HCT116 (cell line): ENCODE measurements around the gene PPFIBP1. TPM values are rescaled to one million over a fixed set of nuclear protein-coding genes. Genes with fewer than 3 reads are reported as not detected.
A peak's percentile ranks its signal among the peaks of the same experiment; 100 is the strongest.

Source experiments
- ATAC-seq: fragments of 200-7000 bp; cut with Tn5 transposase; 2 replicates; pipeline ENCODE4 v1.9.1; 2020; ENCODE audit warnings: mild to moderate bottlenecking, moderate library complexity
- BruUV-seq: library from RNA; stranded (reverse); fragments of 400-500 nt; replicated peaks from 2 replicates; lab custom pipeline; 2021; lab: Mats Ljungman, UMichigan
- CTCF ChIA-PET: fragments of 300-600 bp; sonication (Branson Sonifier 250); formaldehyde crosslinking; loops from one replicate; lab custom pipeline; 2021; ENCODE audit warnings: antibody characterized with exemption; lab: Charles Lee
- POLR2A ChIA-PET: fragments of 300-600, 350-600 bp; sonication (Branson Sonifier 250); formaldehyde crosslinking; loops from one replicate; lab custom pipeline; 2021; ENCODE audit warnings: antibody characterized with exemption; lab: Charles Lee
- RAD21 ChIA-PET, 2 experiments: fragments of 300-600 bp; sonication (Branson Sonifier 250); formaldehyde crosslinking; loops; one replicate each; lab custom pipeline; 2023; ENCODE audit warnings: low total read pairs in 2 of 2; ENCODE audit not compliant: uncharacterized antibody in 2 of 2, unreplicated experiment in 2 of 2, low non-redundant PET in 1 of 2; lab: Charles Lee
- DNase-seq: peaks from one replicate; pipeline ENCODE4 v3.0.0-alpha.2; 2010; ENCODE audit warnings: low read depth, low spot score
- H2AFZ ChIP-seq: fragments of 200-600 bp; shearing (Covaris generic), sonication (generic); 2 replicates; pipeline ENCODE4 v1.6.1; 2017; ENCODE audit warnings: low read depth, mixed run types, mixed read lengths, antibody characterized with exemption, low read length; ENCODE audit not compliant: poor library complexity, severe bottlenecking
- H3K27ac ChIP-seq: 2 replicates; pipeline ENCODE4 v1.5.1; 2012; ENCODE audit warnings: low read depth, low read length
- H3K27me3 ChIP-seq: fragments of 200-600 bp; sonication (generic); 2 replicates; pipeline ENCODE4 v1.6.1; 2016; ENCODE audit warnings: mixed run types, low read length, mixed read lengths; ENCODE audit not compliant: insufficient read depth
- H3K36me3 ChIP-seq, 2 experiments: fragments of 200-500 bp in 1 of 2; fragments of 200-600 bp in 1 of 2; sonication (Bioruptor generic) in 1 of 2; sonication (generic) in 1 of 2; 2 replicates each; pipeline versions ENCODE4 v1.5.1 to v1.6.1; 2014 to 2016; ENCODE audit warnings: low read length in 2 of 2, inconsistent platforms in 1 of 2, mixed read lengths in 1 of 2, mixed run types in 1 of 2; ENCODE audit not compliant: insufficient read depth in 2 of 2, control insufficient read depth in 1 of 2
- H3K4me1 ChIP-seq, 2 experiments: fragments of 200-600 bp in 1 of 2; sonication (generic) in 1 of 2; 2 replicates each; pipeline versions ENCODE4 v1.5.1 to v1.6.1; 2012 to 2017; ENCODE audit warnings: low read length in 2 of 2, inconsistent platforms in 1 of 2, mild to moderate bottlenecking in 1 of 2, mixed read lengths in 1 of 2, mixed run types in 1 of 2, moderate library complexity in 1 of 2; ENCODE audit not compliant: insufficient read depth in 2 of 2, control insufficient read depth in 1 of 2
- H3K4me2 ChIP-seq: fragments of 200-600 bp; sonication (generic); 2 replicates; pipeline ENCODE4 v1.6.1; 2017; ENCODE audit warnings: mixed run types, low read length, mixed read lengths
- H3K4me3 ChIP-seq, 2 experiments: fragments of 200-600 bp in 1 of 2; sonication (generic) in 1 of 2; replicated peaks in 1 of 2; 2 replicates each; pipeline ENCODE4 v1.5.1; 2011 to 2016; ENCODE audit warnings: low read length in 2 of 2, control low read depth in 1 of 2, low read depth in 1 of 2, mild to moderate bottlenecking in 1 of 2, mixed read lengths in 1 of 2, mixed run types in 1 of 2
- H3K79me2 ChIP-seq: fragments of 200-600 bp; sonication (generic); 2 replicates; pipeline ENCODE4 v1.6.1; 2017; ENCODE audit warnings: mild to moderate bottlenecking, mixed run types, low read length, moderate library complexity, mixed read lengths; ENCODE audit not compliant: insufficient read depth
- H3K9ac ChIP-seq: fragments of 200-600 bp; sonication (generic); 2 replicates; pipeline ENCODE4 v1.6.1; 2016; ENCODE audit warnings: low read length, mixed read lengths
- H3K9me2 ChIP-seq: fragments of 200-600 bp; sonication (generic), shearing (Covaris generic); 2 replicates; pipeline ENCODE4 v1.6.1; 2017; ENCODE audit warnings: mixed run types, mild to moderate bottlenecking, moderate library complexity; ENCODE audit not compliant: insufficient read depth
- H3K9me3 ChIP-seq, 2 experiments: fragments of 200-500 bp in 1 of 2; fragments of 200-600 bp in 1 of 2; sonication (Bioruptor generic) in 1 of 2; sonication (generic) in 1 of 2; 2 replicates each; pipeline ENCODE4 v1.6.1; 2014 to 2017; ENCODE audit warnings: low read length in 2 of 2, mixed read lengths in 2 of 2, inconsistent platforms in 1 of 2, low read depth in 1 of 2, mild to moderate bottlenecking in 1 of 2, mixed run types in 1 of 2, moderate library complexity in 1 of 2; ENCODE audit not compliant: control insufficient read depth in 1 of 2, insufficient read depth in 1 of 2
- H4K20me1 ChIP-seq: fragments of 200-600 bp; sonication (generic), shearing (Covaris generic); 2 replicates; pipeline ENCODE4 v1.6.1; 2017; ENCODE audit warnings: mixed run types, mild to moderate bottlenecking, moderate library complexity; ENCODE audit not compliant: insufficient read depth
- EZH2 ChIP-seq: fragments of 200-600 bp; sonication (generic); IDR thresholded peaks from 2 replicates; pipeline ENCODE4 v1.6.1; 2017; ENCODE audit warnings: antibody characterized with exemption, mixed run types
- MAX ChIP-seq: IDR thresholded peaks from 2 replicates; pipeline ENCODE4 v1.6.1; 2012
- POLR2AphosphoS5 ChIP-seq: IDR thresholded peaks from 2 replicates; pipeline ENCODE4 v1.6.1; 2011; ENCODE audit warnings: mild to moderate bottlenecking, low read depth, low read length, moderate library complexity
- SIN3A ChIP-seq: IDR thresholded peaks from 2 replicates; pipeline ENCODE4 v1.6.1; 2012; ENCODE audit warnings: low read depth
- SP1 ChIP-seq: IDR thresholded peaks from 2 replicates; pipeline ENCODE4 v1.6.1; 2012; ENCODE audit warnings: low read depth
- SRF ChIP-seq: IDR thresholded peaks from 2 replicates; pipeline ENCODE4 v1.6.1; 2012; ENCODE audit warnings: low read depth
- TCF7L2 ChIP-seq: IDR thresholded peaks from 2 replicates; pipeline ENCODE4 v1.7.0; 2011; ENCODE audit warnings: borderline replicate concordance, inconsistent platforms; ENCODE audit not compliant: insufficient read depth, insufficient read length; ENCODE audit errors: extremely low read depth
- ZNF274 ChIP-seq: fragments of 200-500 bp; sonication (Bioruptor generic); IDR thresholded peaks from 2 replicates; pipeline ENCODE4 v1.6.1; 2014; ENCODE audit warnings: mild to moderate bottlenecking, low read depth, low read length, inconsistent platforms
- intact Hi-C: fragments of 100-400 bp; cut with micrococcal nuclease; formaldehyde crosslinking; loops from 2 replicates; pipeline ENCODE4 v1.10.0; 2022
- total RNA-seq: library from RNA; stranded (reverse); gene quantifications from one replicate; pipeline ENCODE4 v1.2.1, GENCODE V29; 2021; ENCODE audit not compliant: unreplicated experiment

The PPFIBP1 gene
- total RNA-seq, 1 experiment from 2014 or later = 102 TPM

- ChIA-PET RAD21 (no interaction called here), POLR2A (no interaction called here)
- H3K9me3 ChIP-seq = no peaks in the 10 kb centered on the region
- H3K9ac ChIP-seq = no peak overlapping the region
- H3K36me3 ChIP-seq = no peaks in the 10 kb centered on the region
- DNase-seq = no peak
- no peaks in the 10 kb centered on the region for H3K9me2 ChIP-seq
- BruUV-seq = no TSS peak
- H3K4me2 ChIP-seq = peak overlapping the region; percentile 32; the same call in 1 of the 2 replicates
- no peak overlapping the region for H3K4me3 ChIP-seq
- no peak for ATAC-seq
- peak overlapping the region; percentile 36 for H3K27ac ChIP-seq
- H3K79me2 ChIP-seq = peaks cover 91% of the 10 kb centered on the region
- intact Hi-C loops = no loop called here
- no peak for TF ChIP-seq EZH2
- TF ChIP-seq MAX = no peak
- TF ChIP-seq SIN3A = no peak
- no peak for TF ChIP-seq POLR2AphosphoS5
- TF ChIP-seq TCF7L2 = no peak
- no peak for TF ChIP-seq SP1
- no peak for TF ChIP-seq ZNF274
- TF ChIP-seq SRF = no peak
- TF ChIP-seq, all 23 proteins: peak for 0
- H4K20me1 ChIP-seq = no peaks in the 10 kb centered on the region; the same call in 1 of the 2 replicates
- H3K4me1 ChIP-seq = peaks cover 68 to 74% of the 10 kb centered on the region in 2 experiments
- no peak overlapping the region for H2AFZ ChIP-seq
- CTCF ChIA-PET = no interaction called here
- no peaks in the 10 kb centered on the region for H3K27me3 ChIP-seq
Observed at GRCh38 chr12:27554421-27555186, 30.6 kb downstream of the PPFIBP1 start.

GRCh38 chr12:27555361-27555760 is 31.4 kb downstream of the PPFIBP1 start:
- intact Hi-C loops = no loop called here

More at GRCh38 chr12:27555361-27555760, 31.4 kb downstream of the PPFIBP1 start:
- RAD21 ChIA-PET = no interaction called here
- H3K9me3 ChIP-seq = no peaks in the 10 kb centered on the region
- H3K9me2 ChIP-seq = no peaks in the 10 kb centered on the region
- peak overlapping the region; percentile 36; the same call in 1 of the 2 replicates for H3K27ac ChIP-seq
- POLR2A ChIA-PET = interaction anchor here (1.9 kb wide), 1 partner anchor 31 kb away, joined by 6 read pairs; the partner anchor contains the start of gene PPFIBP1
- peaks cover 61 to 74% of the 10 kb centered on the region in 2 experiments for H3K4me1 ChIP-seq
- TF ChIP-seq SRF = no peak
- CTCF ChIA-PET = no interaction called here
- ATAC-seq (no peak), DNase-seq (no peak)
- H4K20me1 ChIP-seq = no peaks in the 10 kb centered on the region; the same call in 1 of the 2 replicates
- no peaks in the 10 kb centered on the region for H3K36me3 ChIP-seq
- no peak overlapping the region for H3K9ac ChIP-seq
- H3K4me2 ChIP-seq = peak overlapping the region; percentile 32; the same call in 1 of the 2 replicates
- peaks cover 96% of the 10 kb centered on the region for H3K79me2 ChIP-seq
- BruUV-seq = no TSS peak
- no peaks in the 10 kb centered on the region for H3K27me3 ChIP-seq
- no peak overlapping the region for H3K4me3 ChIP-seq
- no peak overlapping the region for H2AFZ ChIP-seq
